ENCODE measurements around the gene ARF1. TPM values are rescaled to one million over a fixed set of nuclear protein-coding genes. Genes with fewer than 3 reads are reported as not detected.
A peak's percentile ranks its signal among the peaks of the same experiment; 100 is the strongest.

ARF1 gene
- 100 to 1,000 TPM; 366 to 375 TPM for total RNA-seq

DNA sequence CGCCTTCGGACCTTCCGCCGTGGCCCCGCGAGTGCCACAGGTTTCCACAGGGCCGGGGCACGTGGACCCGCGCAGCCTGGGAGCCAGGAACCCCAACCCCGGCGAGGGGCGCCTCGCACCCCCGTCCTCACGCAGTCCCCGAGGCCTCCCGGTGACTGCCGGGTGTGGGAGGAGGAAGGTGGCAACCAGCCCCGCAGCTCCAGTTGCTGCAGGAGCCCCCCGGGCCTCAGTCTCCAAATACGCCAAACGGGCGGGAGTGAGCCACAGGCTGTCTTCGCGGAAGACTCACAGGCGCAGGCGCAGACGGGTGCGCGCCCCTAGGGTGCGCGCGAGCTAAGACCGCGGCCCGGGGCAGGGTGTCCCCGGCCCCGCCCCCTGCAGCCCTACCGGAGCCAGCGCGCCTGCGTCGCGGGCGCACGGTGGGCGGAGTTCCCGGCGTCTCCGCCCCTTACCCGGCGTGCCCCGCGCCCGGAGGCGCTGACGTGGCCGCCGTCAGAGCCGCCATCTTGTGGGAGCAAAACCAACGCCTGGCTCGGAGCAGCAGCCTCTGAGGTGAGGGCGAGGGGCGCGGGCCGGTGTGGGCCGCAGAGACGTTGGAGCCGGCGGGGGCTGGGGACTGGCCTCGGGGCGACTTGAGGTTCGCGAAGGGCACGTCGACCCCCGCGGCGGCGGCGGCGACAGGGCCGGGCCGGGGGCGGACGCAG lies at the start of gene ARF1:
ARF1 (plus strand) TSS at position 495 of the 704 bp plus-strand sequence. CDS start 14,407 bp downstream, outside the sequence.
- DNase-seq (ENCODE audit: low spot score) (peak; percentile 58), ATAC-seq (ENCODE audit: insufficient number of reproducible peaks, low FRiP score, low read depth) (peak; percentile 83)
- TF ChIP-seq, protein P1, sequence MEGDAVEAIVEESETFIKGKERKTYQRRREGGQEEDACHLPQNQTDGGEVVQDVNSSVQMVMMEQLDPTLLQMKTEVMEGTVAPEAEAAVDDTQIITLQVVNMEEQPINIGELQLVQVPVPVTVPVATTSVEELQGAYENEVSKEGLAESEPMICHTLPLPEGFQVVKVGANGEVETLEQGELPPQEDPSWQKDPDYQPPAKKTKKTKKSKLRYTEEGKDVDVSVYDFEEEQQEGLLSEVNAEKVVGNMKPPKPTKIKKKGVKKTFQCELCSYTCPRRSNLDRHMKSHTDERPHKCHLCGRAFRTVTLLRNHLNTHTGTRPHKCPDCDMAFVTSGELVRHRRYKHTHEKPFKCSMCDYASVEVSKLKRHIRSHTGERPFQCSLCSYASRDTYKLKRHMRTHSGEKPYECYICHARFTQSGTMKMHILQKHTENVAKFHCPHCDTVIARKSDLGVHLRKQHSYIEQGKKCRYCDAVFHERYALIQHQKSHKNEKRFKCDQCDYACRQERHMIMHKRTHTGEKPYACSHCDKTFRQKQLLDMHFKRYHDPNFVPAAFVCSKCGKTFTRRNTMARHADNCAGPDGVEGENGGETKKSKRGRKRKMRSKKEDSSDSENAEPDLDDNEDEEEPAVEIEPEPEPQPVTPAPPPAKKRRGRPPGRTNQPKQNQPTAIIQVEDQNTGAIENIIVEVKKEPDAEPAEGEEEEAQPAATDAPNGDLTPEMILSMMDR (IDR thresholded peaks at IDR 0.05) = peak; percentile 27
- Histone ChIP-seq H3K27ac (peak within 1 kb of the TSS; percentile 97 to 99), H3K4me1 (ENCODE audit: control insufficient read depth in 1 of 2, low read depth in 2 of 2) (peaks cover 36 to 49% of the 10 kb centered on the region in 2 donors), H3K27me3 (replicated peaks; ENCODE audit: insufficient read depth) (no peaks in the 10 kb centered on the region), H3K9me3 (no peaks in the 10 kb centered on the region), H3K36me3 (no peaks in the 10 kb centered on the region), H3K4me3 (peak within 1 kb of the TSS; percentile 99)

DNA sequence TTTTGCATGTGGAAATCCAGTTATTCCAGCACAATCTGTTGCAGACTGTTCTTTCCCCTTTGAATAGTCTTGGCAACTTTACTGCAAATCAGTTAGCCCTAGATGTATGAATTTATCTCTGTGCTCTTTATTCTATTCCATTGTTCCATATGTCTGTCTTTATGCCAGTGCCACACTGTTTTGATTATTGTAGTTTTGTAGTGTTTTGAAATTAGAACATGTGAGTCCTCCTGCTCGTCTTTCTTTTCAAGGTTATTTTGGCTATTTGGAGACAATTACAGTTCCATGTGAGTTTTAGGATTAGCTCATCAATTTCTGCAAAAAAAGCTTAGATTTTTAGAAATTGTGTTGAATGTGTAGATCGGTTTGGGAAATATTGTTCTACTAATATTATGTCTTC lies 49.1 kb upstream of the ARF1 start:
- peaks cover 0 to 5% of the 10 kb centered on the region in 2 donors for H3K4me1 ChIP-seq (ENCODE audit: control insufficient read depth in 1 of 2, low read depth in 2 of 2)
- no peak for ATAC-seq (ENCODE audit: insufficient number of reproducible peaks, low FRiP score, low read depth)
- peaks cover 11% of the 10 kb centered on the region for H3K27me3 ChIP-seq (replicated peaks; ENCODE audit: insufficient read depth)

DNA sequence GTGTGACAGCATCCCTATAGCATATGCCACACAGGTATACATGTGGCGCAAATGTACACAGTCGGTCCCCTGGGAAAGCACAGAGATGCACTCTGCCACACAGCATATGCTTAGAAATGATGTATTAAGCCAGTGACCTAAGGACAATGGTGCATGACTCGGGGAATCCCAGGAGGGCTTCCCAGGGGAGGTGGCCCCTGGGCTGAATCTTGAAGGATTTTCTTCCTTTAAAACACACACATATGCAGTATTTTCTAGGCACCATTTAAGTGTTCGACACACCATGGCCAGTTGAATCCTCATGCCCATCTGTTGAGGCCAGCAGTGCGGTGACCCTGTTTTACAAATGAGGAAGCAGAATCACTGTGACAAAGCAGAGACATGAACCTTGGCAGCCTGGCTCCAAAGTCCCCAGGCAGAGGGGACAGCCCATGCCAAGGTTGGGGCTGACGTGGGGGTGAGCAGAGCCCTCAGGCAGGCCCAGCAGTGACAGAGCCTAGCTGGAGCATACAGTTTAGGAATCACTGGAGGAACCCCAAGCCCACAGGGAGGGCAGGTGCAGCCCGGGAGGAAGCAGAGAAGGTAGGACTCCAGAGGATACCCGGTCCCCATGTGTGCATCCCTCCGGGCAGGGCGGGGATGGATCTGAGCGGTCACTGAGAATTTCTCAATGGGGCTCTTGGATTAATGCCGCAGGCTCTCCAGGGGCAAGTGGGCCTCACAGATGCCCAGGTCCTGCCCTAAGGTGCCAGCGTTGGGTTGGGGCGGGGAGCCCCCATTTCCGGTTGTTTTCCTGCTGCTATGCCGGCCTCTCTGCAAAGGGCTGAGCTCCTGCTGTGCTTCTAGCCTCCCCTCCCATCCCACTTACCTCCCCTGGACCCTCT lies 47.3 kb upstream of the ARF1 start:
- no peak overlapping the region for H3K27ac ChIP-seq
- no peak for ATAC-seq (ENCODE audit: insufficient number of reproducible peaks, low FRiP score, low read depth)
- no peaks in the 10 kb centered on the region for H3K36me3 ChIP-seq
- no peak overlapping the region for H3K4me3 ChIP-seq
- H3K9me3 ChIP-seq = no peaks in the 10 kb centered on the region
- TF ChIP-seq, protein P1 (IDR thresholded peaks at IDR 0.05) = no peak
- DNase-seq (ENCODE audit: low spot score) = no peak
- peaks cover 0 to 5% of the 10 kb centered on the region in 2 donors for H3K4me1 ChIP-seq (ENCODE audit: control insufficient read depth in 1 of 2, low read depth in 2 of 2)
- H3K27me3 ChIP-seq (replicated peaks; ENCODE audit: insufficient read depth) = peaks cover 11% of the 10 kb centered on the region

More for the DNA sequence above, 49.1 kb upstream of the ARF1 start:
- Histone ChIP-seq H3K4me3 (no peak overlapping the region), H3K9me3 (no peaks in the 10 kb centered on the region), H3K36me3 (no peaks in the 10 kb centered on the region), H3K27ac (no peak overlapping the region)
- DNase-seq (ENCODE audit: low spot score) = no peak
- TF ChIP-seq, protein P1 (IDR thresholded peaks at IDR 0.05) = no peak

DNA sequence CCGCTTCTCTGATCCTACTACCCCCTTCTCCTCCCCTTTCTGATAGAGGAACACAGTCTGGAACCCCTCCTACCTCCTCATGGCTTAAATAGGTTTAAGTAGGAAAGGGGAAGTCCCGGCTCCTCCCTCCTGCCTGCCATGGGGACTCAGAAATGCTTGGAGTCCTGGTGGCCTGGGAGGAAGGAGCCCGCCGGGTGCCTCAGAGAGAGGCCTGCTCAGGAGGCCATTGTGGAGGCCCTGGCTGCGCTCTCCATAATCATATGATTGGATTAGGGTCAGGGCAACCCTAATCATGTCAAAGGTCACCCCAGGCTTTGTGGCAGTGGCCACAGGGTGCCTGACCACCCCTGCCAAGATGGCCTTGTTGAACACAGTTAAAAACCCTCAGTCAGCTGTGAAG lies 46.7 kb upstream of the ARF1 start:
- TF ChIP-seq, protein P1 (IDR thresholded peaks at IDR 0.05) = no peak

DNA sequence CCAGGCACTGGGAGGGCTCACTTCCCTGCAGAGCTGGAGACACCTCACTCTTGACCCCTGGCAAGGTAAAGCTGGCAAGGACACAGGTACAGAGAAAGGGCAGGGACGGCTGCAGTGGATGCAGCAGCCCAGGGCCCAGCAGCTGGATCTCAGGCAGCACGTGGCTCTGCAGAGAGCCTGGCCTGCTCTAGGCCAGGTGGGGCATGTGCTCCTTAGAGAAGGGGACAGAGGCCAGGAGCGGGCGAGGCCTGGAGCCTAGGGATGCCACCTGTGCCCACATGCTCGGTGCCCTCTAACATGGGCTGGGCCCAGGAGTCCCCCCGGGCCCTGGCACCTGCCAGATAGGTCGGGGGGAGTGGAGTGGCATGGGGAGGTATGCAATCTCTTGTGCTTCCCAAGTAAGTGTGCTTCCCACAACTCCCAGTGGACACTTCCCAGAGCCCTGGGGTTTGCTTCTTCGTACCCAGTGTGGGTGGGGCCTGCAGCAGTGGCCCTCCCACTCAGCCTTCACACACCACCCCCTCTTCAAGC lies 45.7 kb upstream of the ARF1 start:
- Histone ChIP-seq H3K27me3 (replicated peaks; ENCODE audit: insufficient read depth) (peaks cover 11% of the 10 kb centered on the region), H3K36me3 (no peaks in the 10 kb centered on the region), H3K27ac (no peak overlapping the region), H3K9me3 (no peaks in the 10 kb centered on the region), H3K4me3 (no peak overlapping the region), H3K4me1 (ENCODE audit: control insufficient read depth in 1 of 2, low read depth in 2 of 2) (peaks cover 0 to 5% of the 10 kb centered on the region in 2 donors)
- DNase-seq (ENCODE audit: low spot score) (no peak), ATAC-seq (ENCODE audit: insufficient number of reproducible peaks, low FRiP score, low read depth) (no peak)
- TF ChIP-seq, protein P1 (IDR thresholded peaks at IDR 0.05) = no peak

More for the DNA sequence above, 46.7 kb upstream of the ARF1 start:
- no peak overlapping the region for H3K4me3 ChIP-seq
- H3K36me3 ChIP-seq = no peaks in the 10 kb centered on the region
- H3K9me3 ChIP-seq = no peaks in the 10 kb centered on the region
- peaks cover 0 to 5% of the 10 kb centered on the region in 2 donors for H3K4me1 ChIP-seq (ENCODE audit: control insufficient read depth in 1 of 2, low read depth in 2 of 2)
- H3K27ac ChIP-seq = no peak overlapping the region
- no peak for DNase-seq (ENCODE audit: low spot score)
- no peak for ATAC-seq (ENCODE audit: insufficient number of reproducible peaks, low FRiP score, low read depth)
- peaks cover 11% of the 10 kb centered on the region for H3K27me3 ChIP-seq (replicated peaks; ENCODE audit: insufficient read depth)
